Omental fat pad (tissue), 4 donors: ENCODE measurements around the gene ARL15. TPM values are rescaled to one million over a fixed set of nuclear protein-coding genes. Genes with fewer than 3 reads are reported as not detected.

Experiments used
- ATAC-seq: fragments of 150-250 bp; one replicate; pipeline ENCODE4 v1.9.1; 2016; ENCODE audit warnings: mild to moderate bottlenecking, moderate library complexity; ENCODE audit not compliant: low FRiP score
- DNase-seq: peaks from one replicate; pipeline ENCODE4 v3.0.0-alpha.2; 2019; ENCODE audit warnings: low spot score
- total RNA-seq, 4 donors: library from RNA; depleted of rRNA; stranded (reverse); fragments of >200 nt; gene quantifications; one replicate each; pipeline ENCODE4 v1.1.0, GENCODE V29; 2016
- TF ChIP-seq, protein P1 (sequence below), 3 donors: fragments of 450-650 bp; IDR thresholded peaks; one replicate each; pipeline ENCODE4 v1.5.1; 2016 to 2017; ENCODE audit warnings: antibody characterized with exemption in 3 of 3, mild to moderate bottlenecking in 3 of 3, moderate library complexity in 2 of 3

ARL15 gene
- total RNA-seq, 4 donors from 2014 or later = 18.9 to 39.2 (median 29.9) TPM

DNA sequence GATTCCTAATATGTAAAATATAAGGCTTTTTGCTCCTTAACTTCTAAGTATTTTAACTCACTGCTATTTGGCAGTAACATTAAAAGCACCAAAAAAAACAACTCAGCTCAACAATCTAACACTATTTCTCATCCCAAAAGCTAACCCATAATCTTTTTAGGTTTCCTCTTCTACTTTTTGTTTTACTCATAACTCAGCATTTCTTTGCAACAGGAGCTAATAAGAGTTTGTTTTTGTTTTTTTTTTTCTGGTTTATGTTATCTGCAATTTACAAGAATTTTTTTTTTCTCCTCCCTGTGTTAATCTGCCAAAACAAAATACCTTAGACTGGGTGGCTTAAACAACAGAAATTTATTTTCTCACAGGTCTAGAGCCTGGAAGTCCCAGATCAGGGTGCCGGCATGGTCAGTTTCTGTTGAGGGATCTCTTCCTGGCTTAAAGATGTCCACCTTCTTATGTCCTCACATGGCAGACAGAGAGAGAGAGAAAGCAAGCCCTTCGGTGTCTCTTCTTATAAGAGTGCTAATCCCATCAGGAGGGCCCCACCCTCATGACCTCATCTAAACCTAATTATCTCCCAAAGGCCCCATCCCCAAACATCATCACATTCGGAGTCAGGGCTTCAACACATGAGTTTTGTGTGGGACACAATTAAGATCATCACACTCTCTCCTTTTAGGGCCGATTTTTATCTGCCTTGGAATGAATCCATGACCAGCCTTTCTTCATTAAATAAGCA lies 31.2 kb downstream of the ARL15 start:
- no peak for DNase-seq
- TF ChIP-seq, protein P1, sequence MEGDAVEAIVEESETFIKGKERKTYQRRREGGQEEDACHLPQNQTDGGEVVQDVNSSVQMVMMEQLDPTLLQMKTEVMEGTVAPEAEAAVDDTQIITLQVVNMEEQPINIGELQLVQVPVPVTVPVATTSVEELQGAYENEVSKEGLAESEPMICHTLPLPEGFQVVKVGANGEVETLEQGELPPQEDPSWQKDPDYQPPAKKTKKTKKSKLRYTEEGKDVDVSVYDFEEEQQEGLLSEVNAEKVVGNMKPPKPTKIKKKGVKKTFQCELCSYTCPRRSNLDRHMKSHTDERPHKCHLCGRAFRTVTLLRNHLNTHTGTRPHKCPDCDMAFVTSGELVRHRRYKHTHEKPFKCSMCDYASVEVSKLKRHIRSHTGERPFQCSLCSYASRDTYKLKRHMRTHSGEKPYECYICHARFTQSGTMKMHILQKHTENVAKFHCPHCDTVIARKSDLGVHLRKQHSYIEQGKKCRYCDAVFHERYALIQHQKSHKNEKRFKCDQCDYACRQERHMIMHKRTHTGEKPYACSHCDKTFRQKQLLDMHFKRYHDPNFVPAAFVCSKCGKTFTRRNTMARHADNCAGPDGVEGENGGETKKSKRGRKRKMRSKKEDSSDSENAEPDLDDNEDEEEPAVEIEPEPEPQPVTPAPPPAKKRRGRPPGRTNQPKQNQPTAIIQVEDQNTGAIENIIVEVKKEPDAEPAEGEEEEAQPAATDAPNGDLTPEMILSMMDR (IDR thresholded peaks at IDR 0.05) = no peak
- no peak for ATAC-seq

GRCh38 chr5:54278036-54278830 lies 32.1 kb downstream of the ARL15 start:
- ATAC-seq (no peak), DNase-seq (no peak)

DNA sequence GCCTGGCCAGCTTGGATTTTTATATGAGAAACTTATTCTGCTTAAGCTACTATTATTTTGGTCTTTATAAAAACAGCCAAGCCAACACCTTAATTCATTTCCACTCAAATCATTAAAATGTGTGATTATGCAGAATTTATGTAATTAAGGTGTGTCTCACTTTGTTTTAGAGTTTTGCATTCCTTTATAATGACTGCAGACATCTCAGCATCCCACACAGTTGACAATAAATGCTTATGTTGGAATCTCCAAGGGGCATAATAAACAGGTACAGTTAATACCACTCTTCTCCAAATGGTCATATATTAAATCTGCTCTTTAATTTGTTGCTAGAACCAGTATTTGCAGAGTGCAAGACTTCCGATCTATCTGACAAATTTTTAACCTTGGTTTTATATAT lies 34.3 kb downstream of the ARL15 start:
- ATAC-seq (no peak), DNase-seq (no peak)
- TF ChIP-seq, protein P1 (IDR thresholded peaks at IDR 0.05) = no peak

More at GRCh38 chr5:54278036-54278830, 32.1 kb downstream of the ARL15 start:
- TF ChIP-seq, protein P1 (IDR thresholded peaks at IDR 0.05) = no peak

GRCh38 chr5:54275361-54275760 lies 35.0 kb downstream of the ARL15 start:
- TF ChIP-seq, protein P1 (IDR thresholded peaks at IDR 0.05) = no peak
- ATAC-seq (no peak), DNase-seq (no peak)

- TF ChIP-seq, protein P1 (IDR thresholded peaks at IDR 0.05) = no peak
- DNase-seq (no peak), ATAC-seq (no peak)
Measured at GRCh38 chr5:54274944-54275343, 35.4 kb downstream of the ARL15 start.

DNA sequence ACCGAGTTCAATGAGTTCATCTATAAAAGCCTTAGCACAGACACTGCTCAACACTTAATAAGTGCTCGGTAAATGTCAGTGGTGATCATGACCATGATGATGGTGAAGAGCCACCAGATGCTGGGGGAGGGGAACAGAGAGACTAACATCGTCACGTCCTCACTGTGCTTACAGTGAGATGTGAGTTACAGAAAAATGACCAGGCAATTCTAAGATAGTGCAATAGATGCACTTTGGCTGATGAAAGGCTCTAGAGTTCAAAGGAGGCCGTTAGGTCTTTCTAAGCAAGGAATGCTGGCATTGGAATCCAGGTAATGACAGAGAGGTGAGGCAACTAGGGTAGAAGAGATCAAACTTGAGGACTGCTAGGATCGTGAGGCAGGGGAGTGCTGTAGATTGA lies 36.7 kb downstream of the ARL15 start:
- TF ChIP-seq, protein P1 (IDR thresholded peaks at IDR 0.05) = no peak
- DNase-seq (no peak), ATAC-seq (no peak)
